ENCODE data around the gene THRSP. TPM values are rescaled to one million over a fixed set of nuclear protein-coding genes. Genes with fewer than 3 reads are reported as not detected.

Gene THRSP
- total and polyA plus RNA-seq, 2 of the 8 experiments (the other 6 are each of a cell fraction or from before 2014, with no cell fraction given) = 0.11 TPM; not detected in 1

DNA sequence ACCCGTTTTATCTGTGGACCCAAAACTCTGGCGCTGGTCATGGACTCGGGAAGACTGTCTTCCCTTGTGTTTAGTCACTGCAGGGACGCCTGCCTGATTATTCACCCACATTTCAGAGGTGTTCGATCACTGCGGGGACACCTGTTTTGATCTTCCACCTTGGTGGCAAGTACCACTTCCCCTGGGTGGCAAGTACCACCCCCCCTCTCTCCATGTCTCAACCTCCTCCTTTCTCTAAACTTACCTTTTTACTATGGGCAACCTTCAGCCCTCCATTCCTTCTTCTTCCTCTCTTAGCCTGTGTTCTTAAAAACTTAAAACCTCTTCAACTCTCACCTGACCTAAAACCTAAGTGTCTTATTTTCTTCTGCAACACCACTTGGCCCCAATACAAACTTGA is 17.9 kb downstream of the THRSP start:
- H3K4me3 ChIP-seq (ENCODE audit: extremely low read depth in 1 of 4, insufficient read depth in 2 of 4, low read depth in 3 of 4, low read length in 4 of 4) = no peak overlapping the region
- WGBS, 2 experiments (ENCODE audit: extremely low coverage in 1 of 2, insufficient coverage in 1 of 2, insufficient read length in 1 of 2, insufficient replicate concordance in 2 of 2, low coverage in 1 of 2, low lambda C conversion rate in 2 of 2, missing lambda C conversion rate in 1 of 2) = 82% methylated on average over 6 of the region's 6 CpGs; no CpG with 5 or more reads in 1 of the 2 experiments
- no peak overlapping the region for H3K18ac ChIP-seq (ENCODE audit: extremely low read depth, low read length)
- H2BK5ac ChIP-seq (ENCODE audit: low read depth, low read length) = no peak overlapping the region
- DNase-seq (ENCODE audit: low read depth in 1 of 2, low spot score in 2 of 2) = no peak
- H3K9ac ChIP-seq (replicated peaks in 1 of 4; ENCODE audit: extremely low read depth in 1 of 4, low read depth in 3 of 4, low read length in 3 of 4) = no peak overlapping the region
- H3K79me2 ChIP-seq (ENCODE audit: control insufficient read depth in 1 of 2, insufficient read depth in 2 of 2, low read length in 2 of 2) = peaks cover 16 to 27% of the 10 kb centered on the region in 2 experiments
- no peak overlapping the region for H2BK15ac ChIP-seq (ENCODE audit: low read length)
- no peak overlapping the region for H2AFZ ChIP-seq (ENCODE audit: low read length)
- FAIRE-seq = no peak
- ChIA-PET CTCF (ENCODE audit: partially characterized antibody) (no interaction called here), POLR2A (ENCODE audit: partially characterized antibody) (no interaction called here)
- no peak overlapping the region for H3K27ac ChIP-seq (ENCODE audit: low read depth, low read length)
- peaks cover 0 to 9% (median 3%) of the 10 kb centered on the region in 4 experiments; a peak in 2 of 7 replicates for H3K4me1 ChIP-seq (replicated peaks in 1 of 4; ENCODE audit: control insufficient read depth in 3 of 4, insufficient read depth in 4 of 4, low read length in 3 of 4)
- H4K91ac ChIP-seq (replicated peaks; ENCODE audit: insufficient read length, low read length) = no peak overlapping the region
- no peak overlapping the region for H3K4me2 ChIP-seq (ENCODE audit: insufficient read depth in 1 of 2, low read depth in 2 of 2, low read length in 2 of 2)
- no peak overlapping the region for H3K56ac ChIP-seq (replicated peaks; ENCODE audit: insufficient read length, low read depth, low read length)
- H3K4ac ChIP-seq (replicated peaks; ENCODE audit: insufficient read length, low read depth, low read length) = no peak overlapping the region
- H3K27me3 ChIP-seq (replicated peaks in 1 of 4; ENCODE audit: control insufficient read depth in 3 of 4, extremely low read depth in 1 of 4, insufficient read depth in 3 of 4, low read length in 3 of 4) = no peaks in the 10 kb centered on the region
- H2BK120ac ChIP-seq (replicated peaks; ENCODE audit: low read depth, low read length) = no peak overlapping the region
- H2BK20ac ChIP-seq (ENCODE audit: low read length) = no peak overlapping the region
- H4K20me1 ChIP-seq (replicated peaks in 1 of 2; ENCODE audit: control insufficient read depth in 1 of 2, insufficient read depth in 2 of 2, low read length in 2 of 2) = peaks cover 0 to 8% of the 10 kb centered on the region in 2 experiments
- H3K79me1 ChIP-seq (ENCODE audit: low read depth, low read length) = peaks cover 13% of the 10 kb centered on the region
- H3K9me3 ChIP-seq (ENCODE audit: insufficient read depth in 2 of 2, low read depth in 1 of 2, low read length in 1 of 2) = no peaks in the 10 kb centered on the region
- H3K23me2 ChIP-seq (ENCODE audit: low read depth, low read length) = peaks cover 5% of the 10 kb centered on the region; the same call in 1 of the 2 replicates
- H3K36me3 ChIP-seq (ENCODE audit: control insufficient read depth in 2 of 4, insufficient read depth in 4 of 4, low read length in 3 of 4) = peaks cover 0 to 2% (median 0%) of the 10 kb centered on the region in 4 experiments; a peak in 1 of 8 replicates
- H3K14ac ChIP-seq (ENCODE audit: insufficient read length) = no peak overlapping the region
- H4K5ac ChIP-seq (ENCODE audit: insufficient read length, low read depth, low read length) = no peak overlapping the region
- H2BK12ac ChIP-seq (ENCODE audit: low read depth, low read length) = no peak overlapping the region
- no peak overlapping the region for H2AK5ac ChIP-seq (ENCODE audit: low read depth, low read length)
- H3K23ac ChIP-seq (ENCODE audit: insufficient read length) = no peak overlapping the region
- H4K8ac ChIP-seq (ENCODE audit: extremely low read depth, insufficient read depth, low read length) = no peak overlapping the region
- TF ChIP-seq FOSL1 (IDR thresholded peaks at IDR 0.05; ENCODE audit: insufficient read depth, low read depth, low read length) (no peak), GTF2F1 (IDR thresholded peaks at IDR 0.05; ENCODE audit: borderline replicate concordance, low read depth, low read length) (no peak), SAP30 (IDR thresholded peaks at IDR 0.05; ENCODE audit: insufficient read depth, insufficient replicate concordance, low read length) (no peak), EZH2 (IDR thresholded peaks at IDR 0.05; ENCODE audit: low read depth, low read length, severe bottlenecking) (no peak), NANOG (IDR thresholded peaks at IDR 0.05; ENCODE audit: insufficient read depth, low read depth, low read length, poor library complexity, severe bottlenecking) (no peak), SIX5 (IDR thresholded peaks at IDR 0.05; ENCODE audit: low read depth, low read length) (no peak), YY1 (IDR thresholded peaks at IDR 0.05; ENCODE audit: low read depth, low read length) (no peak), CBX8 (IDR thresholded peaks at IDR 0.05; ENCODE audit: borderline replicate concordance, low read depth, low read length) (no peak), TAF1 (IDR thresholded peaks at IDR 0.05; ENCODE audit: low read depth, low read length) (no peak), JUND (IDR thresholded peaks at IDR 0.05; ENCODE audit: low read length) (no peak), RFX5 (IDR thresholded peaks at IDR 0.05; ENCODE audit: borderline replicate concordance, low read depth, low read length) (no peak), GABPA (IDR thresholded peaks at IDR 0.05; ENCODE audit: borderline replicate concordance, insufficient read depth, low read length) (no peak), CBX5 (IDR thresholded peaks at IDR 0.05; ENCODE audit: low read depth, low read length) (no peak), EGR1 (IDR thresholded peaks at IDR 0.05; ENCODE audit: borderline replicate concordance, low read depth, low read length) (no peak), MAFK (IDR thresholded peaks at IDR 0.05; ENCODE audit: low read depth, low read length) (no peak)
